ENCODE measurements around the gene CALCR.

DNA sequence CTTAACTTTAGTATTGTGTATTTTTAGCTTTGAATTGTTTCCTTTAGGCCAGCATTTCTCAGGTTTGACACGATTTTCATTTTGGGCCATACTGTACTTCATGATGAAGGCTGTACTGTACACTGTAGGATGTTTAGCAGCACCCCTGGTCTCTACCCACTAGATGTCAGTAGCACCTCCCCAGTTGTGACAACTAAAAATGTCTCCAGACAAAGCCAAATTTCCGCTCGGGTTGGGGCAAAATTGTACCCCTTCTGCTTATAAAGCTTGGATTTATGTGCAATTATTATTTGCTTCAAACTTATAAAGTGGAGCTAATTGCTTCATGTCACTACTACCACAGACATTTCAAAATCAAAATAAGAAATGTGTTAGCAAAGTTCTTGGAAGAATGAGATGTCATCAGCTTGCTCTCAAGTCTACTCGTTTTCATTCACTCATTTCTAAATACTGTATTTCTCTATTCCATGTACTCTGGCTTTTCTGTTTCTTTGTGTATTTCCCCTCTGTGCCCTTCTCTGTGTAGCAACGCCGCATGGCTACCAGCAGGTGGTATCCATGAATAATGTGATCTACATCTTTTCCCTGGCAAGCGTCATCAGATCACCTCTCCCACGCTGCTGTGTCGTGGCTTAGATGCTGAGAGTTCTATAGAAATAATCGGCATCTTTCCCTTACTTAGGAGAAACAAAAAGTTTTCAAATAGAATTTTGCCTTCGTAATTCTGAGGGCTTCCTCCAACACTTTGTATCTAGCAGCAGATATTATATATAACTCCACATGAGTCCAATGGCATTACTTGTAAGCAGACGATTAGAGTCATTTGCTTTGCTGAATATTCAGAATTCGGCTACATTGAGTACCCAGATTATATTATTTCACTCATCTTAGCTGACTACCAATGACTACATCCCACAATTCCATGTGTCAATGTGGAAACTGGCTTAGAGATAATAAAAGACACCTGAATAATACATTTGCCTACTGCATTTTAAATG, 47.8 kb upstream of the CALCR start:
- no peak for TF ChIP-seq POLR2AphosphoS5 (IDR thresholded peaks at IDR 0.05; ENCODE audit: low read depth, low read length)
- no peak for TF ChIP-seq TAF1 (IDR thresholded peaks at IDR 0.05; ENCODE audit: borderline replicate concordance, low read depth, low read length)
